ENCODE results near the gene HYAL1.

The HYAL1 gene

DNA sequence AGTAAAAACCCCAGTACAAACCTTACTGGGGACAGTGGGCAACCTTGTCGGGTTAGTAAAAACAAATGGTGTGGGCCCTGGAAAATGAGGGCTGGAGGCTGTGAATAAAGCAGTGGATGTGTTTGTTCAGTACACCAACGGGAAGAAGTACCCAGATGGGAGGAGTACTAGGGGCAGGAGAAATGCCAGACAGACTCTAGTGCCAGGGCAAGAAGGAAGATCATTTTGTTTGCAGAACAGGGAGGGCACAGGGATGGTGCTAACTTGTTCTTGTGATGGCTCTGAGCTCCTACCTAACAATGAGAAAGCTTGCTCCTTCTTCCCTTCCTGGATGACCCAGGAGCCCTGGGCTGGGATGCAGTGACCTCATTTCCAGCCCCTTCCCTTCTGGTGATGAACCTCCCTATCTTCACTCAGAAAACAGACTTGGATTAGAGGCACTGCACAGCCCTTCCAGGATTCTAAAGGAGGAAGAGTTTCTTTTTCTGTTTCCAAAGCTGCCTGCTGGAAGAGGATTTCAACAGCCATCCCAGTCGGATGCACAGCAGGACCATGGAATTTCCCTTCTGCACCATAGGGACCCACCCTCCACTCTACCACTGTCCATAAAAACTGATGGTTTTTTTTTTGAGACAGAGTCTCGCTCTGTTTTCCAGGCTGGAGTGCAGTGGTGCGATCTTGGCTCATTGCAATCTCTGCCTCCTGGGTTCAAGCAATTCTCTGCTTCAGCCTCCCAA lies 31.1 kb upstream of the HYAL1 start:
- no peak for DNase-seq (ENCODE audit: low read depth)

DNA sequence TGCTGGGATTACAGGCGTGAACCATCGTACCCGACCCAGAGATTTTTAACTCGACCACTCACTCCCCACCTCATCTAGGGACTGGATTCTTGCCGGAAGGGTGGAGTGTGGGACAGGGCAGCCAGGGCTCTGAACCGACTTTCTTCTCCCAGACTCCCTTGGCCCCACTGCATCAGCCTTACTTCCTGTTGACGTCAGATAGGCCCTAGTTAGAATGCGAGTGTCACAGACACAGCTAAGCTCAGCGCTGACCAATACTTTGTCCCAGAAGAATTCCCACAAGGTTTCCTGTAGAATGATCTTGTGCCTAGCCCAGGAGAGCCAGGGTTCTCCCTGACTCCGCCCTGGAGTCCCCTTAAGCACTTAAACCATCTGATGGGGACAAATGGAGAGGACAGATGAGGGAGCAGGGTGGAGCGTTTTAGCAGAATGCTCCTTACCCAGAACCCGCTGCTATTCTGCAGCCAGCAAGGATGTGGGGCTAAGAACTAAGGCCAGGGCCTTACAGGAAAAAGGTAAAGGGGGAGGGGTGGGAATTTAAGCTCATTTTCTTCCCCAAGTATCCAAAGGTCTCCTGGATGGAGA lies 30.5 kb upstream of the HYAL1 start:
- DNase-seq (ENCODE audit: low read depth) = peak; percentile 78

DNA sequence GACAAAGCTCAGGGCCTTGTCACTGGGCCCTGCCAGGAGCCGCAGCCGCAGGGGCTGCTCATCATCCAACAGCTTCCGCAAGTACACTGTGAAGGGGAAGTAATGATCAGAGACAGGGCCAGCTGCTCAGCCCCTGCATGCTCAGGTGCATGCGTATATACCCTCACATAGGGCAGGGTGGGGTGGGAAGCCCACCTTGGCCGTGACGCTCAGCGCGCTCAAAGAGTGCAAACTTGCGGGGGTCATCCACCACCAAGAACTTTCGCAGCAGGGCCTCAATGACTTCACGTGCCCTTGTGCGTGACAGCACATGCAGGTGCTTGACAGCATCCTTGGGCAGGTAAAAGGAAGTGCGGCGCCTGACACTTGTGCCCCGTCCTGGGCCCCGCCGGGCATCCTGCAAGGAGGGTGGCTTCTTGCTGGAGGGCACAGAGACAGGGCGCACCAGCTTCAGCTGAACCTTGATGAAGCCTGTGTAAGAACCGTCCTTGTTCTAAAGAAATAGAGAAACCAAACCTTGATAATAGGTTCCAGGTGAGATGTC lies 28.1 kb upstream of the HYAL1 start:
- no peak for DNase-seq (ENCODE audit: low read depth)

DNA sequence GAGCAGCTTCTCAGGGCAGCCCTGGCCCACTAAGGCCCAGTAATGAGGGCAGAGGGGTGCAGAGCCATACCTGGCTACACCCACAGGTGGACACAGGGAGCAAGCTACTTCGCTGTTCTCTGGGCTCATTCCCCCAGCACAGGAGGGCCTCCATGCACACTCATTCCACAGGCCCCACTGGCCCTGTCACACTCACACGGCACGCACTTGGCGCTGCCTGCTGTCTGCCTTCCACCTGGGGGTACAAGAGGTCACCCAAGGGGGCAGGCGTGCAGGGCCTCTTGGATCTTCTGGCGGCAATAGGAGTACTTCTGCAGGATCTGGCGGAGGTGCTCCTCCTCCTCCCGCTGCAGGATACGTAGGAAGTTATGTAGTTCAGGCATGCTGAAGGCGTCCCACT lies 27.0 kb upstream of the HYAL1 start:
- DNase-seq (ENCODE audit: low read depth) = no peak

DNA sequence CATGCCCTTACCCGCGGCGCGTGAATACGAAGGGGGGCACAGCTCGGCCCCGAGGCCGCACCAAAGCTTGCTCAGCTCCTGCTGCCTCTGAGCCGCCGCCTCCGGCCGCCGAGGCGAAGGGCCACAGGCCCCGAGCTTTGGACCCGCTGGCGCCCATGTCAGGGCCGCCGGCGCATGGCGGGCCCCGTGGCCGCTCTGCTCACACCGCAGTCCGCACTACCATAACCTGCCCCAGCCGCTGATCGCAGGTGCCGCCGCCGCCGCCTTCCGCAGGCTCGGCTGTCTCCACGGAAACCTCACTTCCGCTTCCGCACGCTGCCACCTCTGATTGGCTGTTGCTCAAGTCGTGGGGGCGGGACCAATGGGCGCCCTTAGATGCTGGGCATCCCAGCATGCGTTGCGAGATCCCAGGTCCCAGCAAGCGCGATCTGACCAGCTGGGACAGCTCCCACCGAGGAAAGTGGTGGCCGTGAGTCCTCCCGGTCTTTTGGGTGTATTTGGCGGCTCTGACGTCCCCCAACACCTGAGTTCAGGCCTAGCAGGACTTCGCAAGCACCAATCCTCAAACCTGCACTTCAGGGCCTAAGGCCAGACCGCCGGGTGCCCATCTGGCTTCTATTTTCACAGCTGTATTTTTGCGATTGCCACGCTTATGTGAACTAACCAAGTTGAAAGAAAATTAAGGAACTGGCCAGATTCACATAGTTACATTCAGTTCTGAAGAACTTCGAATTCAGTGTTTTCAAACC lies 24.7 kb upstream of the HYAL1 start, which contains the start of gene TUSC2:
TUSC2 (minus strand) TSS at position 281 of the 749 bp plus-strand sequence; CDS start at position 157, 124 bp downstream.
- DNase-seq (ENCODE audit: low read depth) = peak; percentile 98

DNA sequence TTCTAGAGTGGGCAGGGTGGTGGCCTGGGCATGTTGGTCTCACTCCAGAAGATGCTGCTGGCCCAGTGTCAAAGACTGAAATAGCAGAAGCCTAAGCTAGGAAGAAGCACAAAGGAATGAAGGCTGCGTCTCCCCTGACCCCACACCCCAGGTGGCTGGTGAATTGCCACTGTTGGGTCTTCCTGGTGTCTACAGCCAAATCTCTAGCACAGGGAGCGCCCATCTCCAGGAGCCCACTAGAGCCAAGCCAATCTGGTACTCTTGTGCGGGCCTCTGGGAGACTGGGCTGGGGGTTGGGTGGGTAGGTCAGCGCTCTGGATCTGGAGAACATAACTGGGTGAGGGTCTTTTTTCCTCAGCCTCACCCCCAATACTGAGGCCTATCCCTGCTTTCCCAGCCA lies 23.8 kb upstream of the HYAL1 start:
- no peak for DNase-seq (ENCODE audit: low read depth)

DNA sequence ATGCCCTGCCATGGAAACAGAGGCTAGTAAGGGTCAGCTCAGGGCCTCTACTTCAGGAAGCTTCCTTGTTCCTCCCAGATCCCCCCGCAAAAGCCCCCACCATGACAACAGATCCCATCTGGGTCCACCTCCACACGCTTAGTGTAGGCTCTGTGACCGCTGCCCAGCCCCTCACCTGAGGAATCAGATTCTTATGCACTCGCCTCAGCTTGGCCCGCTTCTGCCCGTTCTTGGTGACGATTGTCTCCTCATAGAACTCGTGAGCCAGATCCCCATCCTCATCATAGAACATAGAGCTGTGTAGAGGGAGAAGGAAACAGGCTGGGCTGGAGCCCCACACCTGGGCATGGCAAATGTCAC lies 22.8 kb upstream of the HYAL1 start:
- DNase-seq (ENCODE audit: low read depth) = no peak

DNA sequence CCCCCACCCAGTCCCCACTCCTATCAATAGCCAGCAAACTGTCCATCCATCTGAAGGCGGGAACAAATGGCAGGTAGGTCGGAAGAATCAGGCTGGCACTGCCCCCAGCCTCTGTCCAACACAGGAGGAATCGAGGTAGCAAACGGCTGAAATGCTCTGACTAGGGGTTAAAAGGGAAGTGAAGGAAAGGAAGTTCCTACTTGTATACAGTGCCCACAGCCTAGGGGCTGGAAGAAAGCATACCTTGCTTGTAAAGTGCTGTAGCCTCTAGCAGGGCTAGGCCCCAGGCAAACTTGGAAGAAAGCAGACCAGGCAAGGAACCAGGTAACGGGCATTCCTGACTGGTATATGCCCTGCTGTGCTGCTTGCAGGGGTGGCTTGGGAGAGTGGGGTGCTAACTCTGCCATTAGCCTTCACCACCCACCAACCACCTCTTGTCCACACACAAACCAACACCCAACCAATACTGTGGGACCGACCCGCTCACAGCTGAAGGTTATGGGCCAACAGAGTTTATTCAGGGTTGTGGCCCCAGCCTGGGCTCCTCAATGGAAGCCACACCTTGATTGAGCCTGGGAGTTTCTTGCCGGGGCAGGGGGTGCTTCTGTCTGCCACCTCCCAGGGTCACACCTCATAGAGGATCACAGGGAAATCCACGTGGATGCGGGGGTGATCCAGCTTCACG lies 22.3 kb upstream of the HYAL1 start:
- DNase-seq (ENCODE audit: low read depth) = no peak

DNA sequence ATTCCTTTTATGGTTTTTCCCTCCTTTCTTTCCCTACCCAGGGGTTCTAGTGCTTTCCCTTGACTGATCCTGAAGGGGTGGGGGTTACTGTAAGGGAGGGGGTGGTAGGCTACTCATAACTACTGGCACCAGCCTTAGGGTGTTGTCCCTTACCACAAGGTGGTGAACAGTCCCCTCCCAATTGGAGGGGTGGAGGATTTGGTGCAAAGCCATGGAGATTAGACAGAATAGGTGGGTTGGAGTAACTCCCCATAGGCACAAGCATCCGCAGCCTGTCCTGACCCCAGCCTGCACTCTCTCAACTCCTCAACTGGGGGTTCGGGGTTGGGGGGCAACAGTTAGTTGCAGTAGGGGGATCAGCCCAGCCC lies 21.7 kb upstream of the HYAL1 start:
- no peak for DNase-seq (ENCODE audit: low read depth)

DNA sequence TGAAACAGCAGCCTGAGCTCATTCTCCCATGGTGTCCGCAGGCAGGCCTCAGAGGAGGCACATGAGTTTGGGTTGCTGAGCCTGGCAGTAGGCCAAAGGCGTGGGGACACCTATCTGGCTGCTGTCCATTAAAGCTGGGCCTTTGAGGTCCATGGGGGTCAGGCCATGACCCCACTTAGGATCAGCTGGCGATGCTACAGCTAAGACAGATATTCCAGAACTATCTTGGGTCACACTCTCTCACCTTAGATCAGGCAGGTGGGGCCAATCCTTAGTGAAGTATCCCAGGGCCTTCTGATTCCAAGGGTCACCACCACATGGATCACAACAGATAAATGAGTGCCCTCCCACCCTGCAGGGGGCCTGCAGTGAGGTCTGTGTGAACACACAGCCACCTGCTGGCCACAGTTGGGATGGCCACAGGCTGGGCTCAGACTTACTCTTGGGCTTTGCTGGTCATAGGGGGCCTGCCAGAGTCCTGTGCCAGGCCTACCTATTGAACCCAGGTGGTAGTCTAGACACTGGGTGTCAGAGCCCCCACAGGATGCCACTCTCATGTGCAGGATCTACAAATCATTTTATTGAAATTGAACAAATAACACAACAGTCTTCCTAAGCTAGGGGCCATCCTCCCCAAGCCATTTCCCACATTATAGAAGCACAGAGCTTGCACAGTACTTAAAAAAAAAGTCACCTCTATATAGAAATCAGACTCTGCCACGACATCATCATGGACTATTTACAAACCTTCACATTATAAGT lies 21.2 kb upstream of the HYAL1 start:
- peak; percentile 76 for DNase-seq (ENCODE audit: low read depth)

DNA sequence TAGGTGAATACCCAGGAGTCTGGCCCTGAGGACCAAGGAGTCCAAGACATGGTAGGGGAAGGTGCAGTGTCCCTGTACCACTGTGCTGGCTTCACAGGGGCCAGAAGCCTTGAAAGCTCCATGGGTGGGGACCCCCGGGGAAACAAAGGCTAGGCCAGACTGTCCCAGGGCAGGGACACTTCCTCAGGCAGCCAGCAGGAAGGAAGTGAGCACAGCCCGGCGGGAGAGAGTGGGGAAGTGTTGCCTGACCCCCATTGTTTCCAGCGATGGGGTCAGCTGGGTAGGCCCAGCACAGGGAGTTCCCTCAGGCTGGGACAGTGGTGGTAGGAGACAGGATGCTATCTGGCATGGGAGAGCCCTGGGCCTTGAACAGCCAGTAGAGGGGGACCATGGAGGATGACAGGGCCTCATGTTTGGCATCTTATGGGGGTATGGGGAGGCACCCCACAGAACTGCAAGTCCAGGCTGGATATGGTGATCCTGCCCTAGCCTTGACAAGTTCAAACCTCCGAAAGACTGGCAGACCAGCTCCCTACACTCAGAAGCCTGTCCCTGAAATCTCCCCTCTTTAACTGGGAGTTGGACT lies 20.3 kb upstream of the HYAL1 start:
- no peak for DNase-seq (ENCODE audit: low read depth)

DNA sequence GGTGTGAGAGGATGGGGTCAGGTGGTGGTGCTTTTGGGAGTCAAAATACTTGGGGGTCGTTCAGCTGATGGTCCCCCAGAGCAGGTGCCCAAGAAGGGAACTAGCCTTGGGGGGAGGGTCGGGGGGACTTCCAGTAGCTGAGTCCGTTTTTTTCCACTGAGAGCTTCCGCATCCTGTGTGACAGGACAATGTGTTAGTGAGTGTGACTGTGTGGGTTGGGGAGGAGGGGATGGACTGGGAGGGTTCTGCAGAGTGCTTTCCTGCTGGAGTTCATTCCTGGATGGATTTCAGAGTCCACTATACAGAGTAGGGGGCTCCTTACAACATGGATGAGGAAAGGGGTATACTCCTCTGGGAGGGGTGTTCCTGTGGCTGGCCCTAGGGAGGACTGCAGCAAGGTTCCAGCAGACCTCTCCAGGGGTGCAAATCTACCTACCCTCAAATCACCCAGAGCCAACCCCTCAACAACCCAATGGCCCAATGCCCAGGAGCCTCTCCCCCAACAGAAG lies 19.8 kb upstream of the HYAL1 start:
- DNase-seq (ENCODE audit: low read depth) = no peak

DNA sequence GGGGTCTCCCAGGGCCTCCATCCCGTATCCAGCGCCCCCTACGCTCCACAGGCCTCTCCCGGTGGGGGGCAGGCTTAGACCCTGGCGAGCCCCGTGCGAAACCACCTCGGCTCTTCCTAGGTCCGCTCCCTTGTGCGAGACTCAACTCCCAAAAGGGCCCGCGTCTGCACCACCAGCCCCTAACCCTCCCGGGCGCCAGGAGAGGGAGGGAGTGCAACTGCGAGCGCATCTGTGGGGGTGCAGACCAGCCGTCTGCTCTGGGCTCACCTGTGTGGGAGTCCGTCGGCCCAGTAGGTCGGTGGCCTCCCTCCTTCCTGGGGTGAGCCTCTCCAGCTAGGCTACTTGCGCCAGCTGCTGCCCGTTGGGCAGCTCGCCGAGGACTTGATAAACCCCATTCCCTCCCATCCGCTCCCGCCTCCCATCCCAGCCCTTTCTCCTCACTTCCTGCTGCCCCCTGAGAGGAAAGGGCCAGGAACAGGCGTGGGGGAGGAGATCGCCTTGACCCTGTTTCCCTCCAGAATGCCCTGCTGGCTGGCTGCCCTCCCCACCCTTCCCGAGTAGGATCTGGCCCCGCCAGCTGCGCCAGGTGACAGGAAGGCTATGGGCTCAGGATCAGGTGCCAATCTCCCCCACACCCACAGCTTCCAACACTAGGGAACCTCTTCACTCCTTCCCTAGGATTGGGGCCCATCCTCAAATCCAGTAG lies 19.2 kb upstream of the HYAL1 start, which contains the start of gene HYAL2:
HYAL2 (minus strand) TSS at position 360 of the 706 bp plus-strand sequence. CDS start 2,256 bp downstream, outside the sequence.
- DNase-seq (ENCODE audit: low read depth) = no peak

DNA sequence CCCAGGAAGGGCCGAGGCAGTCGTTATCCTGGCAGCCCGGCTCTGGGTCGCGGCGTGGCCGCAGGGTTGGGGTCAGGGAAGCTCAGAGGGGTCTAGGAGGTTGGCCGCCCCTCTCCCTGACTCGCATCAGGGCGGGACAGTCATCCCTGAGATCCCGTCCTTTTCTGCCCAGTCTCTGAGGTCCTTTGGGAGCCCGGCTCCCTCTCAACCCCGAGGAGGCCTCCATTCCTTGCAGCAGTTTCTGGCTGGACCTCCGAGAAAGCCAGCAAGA lies 18.7 kb upstream of the HYAL1 start:
- no peak for DNase-seq (ENCODE audit: low read depth)

DNA sequence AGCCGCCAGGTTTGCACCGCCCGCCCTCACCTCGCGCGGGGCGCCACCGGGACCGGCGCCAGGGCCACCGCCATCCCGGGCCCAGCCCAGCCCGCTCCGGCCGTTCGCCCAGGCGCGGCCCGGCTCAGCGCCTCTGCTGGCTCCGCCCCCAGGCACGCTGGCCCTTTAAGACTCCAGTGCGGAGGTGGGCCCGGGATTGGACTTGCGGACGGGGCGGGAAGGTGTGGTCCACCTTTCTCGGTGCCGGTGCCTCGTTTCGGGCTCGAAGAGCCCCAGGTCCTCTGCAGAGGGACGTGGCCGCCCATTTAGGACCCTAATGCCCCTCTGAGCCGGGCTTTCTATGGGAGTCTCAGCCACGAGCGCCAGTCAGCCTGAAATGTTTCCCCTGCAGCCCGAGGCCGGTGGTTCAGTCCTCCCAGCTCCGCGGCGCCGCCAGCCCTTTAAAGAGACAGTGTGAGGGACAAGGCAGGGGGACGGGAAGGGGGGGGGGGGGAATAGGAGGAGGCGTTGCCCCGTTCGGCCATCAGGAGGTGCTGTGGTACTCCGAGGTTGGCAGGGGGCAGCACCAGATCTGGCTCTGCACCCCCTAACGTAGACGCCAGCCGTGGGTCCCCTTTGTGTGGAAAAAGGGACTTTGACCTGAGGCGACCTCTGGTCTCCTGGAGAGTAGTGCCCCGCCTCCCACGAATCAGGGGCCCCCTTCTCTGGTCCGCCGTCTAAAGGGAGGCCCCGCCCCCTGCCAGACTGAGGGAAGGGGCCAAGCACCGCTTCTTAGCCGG lies 18.2 kb upstream of the HYAL1 start:
- peak; percentile 90 for DNase-seq (ENCODE audit: low read depth)

DNA sequence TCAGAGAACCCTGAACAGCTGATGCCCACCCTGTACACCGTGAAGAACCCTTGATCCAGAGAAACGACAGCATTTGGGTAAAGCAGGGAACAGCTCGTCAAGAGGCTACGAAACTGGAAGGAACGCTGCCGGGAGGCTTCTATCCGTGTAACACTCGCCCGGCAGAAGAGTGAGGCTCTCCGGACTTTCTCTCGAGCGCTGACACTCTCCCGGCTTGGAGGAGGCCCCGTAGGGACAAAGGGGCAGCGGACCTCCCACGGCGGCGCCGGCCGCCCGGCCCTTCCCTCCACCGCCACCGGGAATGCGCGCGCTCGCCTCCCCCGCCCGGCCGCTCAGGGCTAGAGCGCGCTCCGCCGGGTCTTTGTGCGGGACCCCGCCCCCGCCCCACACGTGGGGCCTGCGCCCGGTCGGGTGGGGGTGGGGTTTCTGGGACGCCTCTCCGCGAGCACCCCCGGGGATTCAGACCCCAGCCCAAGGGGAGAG lies 17.5 kb upstream of the HYAL1 start:
- peak; percentile 70 for DNase-seq (ENCODE audit: low read depth)

DNA sequence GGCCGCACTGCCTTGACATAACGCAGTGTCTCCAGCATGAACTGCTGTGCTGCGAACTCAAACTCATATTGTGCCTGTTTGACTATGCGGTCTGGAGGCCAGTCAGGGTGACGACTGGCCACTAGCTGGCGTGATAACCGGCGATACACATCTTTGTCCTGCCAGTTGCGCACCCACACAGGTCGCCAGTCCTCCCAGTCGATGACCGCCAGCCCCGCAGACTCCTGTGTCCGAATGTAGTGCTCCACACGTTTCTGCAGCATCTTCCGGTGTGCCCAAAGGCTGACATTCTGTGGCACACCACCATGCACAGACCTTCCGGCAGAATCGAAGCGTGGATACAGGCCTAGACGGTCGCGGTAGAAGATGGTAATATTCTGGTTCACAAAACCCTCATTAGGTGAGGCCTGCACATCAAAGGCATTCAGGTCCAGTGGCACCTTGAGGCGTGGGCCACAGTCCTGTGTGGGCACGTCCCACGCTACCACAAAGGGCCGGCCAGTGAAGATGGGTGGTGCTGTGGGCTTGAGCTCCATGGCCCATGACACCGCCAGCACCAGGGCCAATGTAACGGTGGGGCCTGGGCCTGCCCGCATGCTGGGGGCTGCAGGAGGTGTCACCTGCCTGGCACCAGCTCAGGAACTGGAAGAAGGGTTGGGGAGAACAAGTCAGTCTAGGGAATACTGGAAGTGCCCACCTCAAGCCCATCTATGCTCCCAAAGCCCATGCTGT lies 16.7 kb upstream of the HYAL1 start:
- DNase-seq (ENCODE audit: low read depth) = no peak

DNA sequence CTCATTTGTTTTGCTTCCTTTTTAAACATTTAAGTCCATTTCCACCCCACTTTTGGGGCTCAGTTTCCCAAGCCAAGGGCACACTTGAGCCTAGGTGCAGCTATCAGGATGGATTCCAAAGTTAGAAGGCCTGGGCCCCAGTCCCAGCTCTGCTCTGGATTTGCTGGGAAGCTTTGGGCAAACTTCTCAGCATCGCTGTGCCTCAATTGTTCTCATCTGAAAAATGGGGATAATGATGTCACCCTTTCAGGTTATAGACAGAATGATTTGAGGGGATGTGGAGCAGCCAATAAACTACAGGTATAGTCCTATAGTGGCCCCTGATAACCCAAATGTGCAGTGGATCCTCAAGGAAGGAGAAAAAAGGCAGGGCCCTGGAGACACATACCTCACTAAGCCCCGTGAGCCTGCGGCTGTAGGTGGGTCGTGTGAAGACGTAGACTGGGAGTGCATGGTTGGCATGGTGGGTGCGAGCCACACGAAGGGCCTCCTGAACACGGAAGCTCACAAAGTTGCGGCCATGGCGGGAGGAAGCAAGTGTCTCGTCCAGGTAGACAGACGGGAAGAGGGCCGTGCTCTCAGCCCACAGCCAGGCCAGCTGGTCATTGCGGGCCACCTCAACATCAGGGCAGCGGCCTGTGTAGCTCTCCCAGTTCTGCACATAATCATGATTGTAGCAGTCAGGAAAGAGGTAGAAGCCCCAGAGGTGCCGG lies 16.0 kb upstream of the HYAL1 start:
- DNase-seq (ENCODE audit: low read depth) = no peak
